Kidney capillary endothelial cell (primary cell): ENCODE results near the gene ADGRE2.
"Not testable (repeated sequence)": the region's sequence is repeated elsewhere in the genome, so short reads cannot be mapped to it uniquely, and the experiment has no call there.

Experiments used
- DNase-seq: peaks from one replicate; pipeline ENCODE4 v3.0.0-alpha.2; 2018; ENCODE audit warnings: low spot score

ADGRE2 gene

GRCh38 chr19:14779151-14779550, 791 bp upstream of the ADGRE2 start:
- DNase-seq, result no peak

GRCh38 chr19:14777645-14778044, 715 bp downstream of the ADGRE2 start:
- DNase-seq, result not testable (repeated sequence)

GRCh38 chr19:14775869-14776586, 2.3 kb downstream of the ADGRE2 start:
- DNase-seq, result no peak

GRCh38 chr19:14775326-14775725, 3.0 kb downstream of the ADGRE2 start:
- DNase-seq, result not testable (repeated sequence)

GRCh38 chr19:14774373-14774772, 4.0 kb downstream of the ADGRE2 start:
- DNase-seq, result no peak

- not testable (repeated sequence) for DNase-seq
These were observed 4.6 kb downstream of the ADGRE2 start for GRCh38 chr19:14773722-14774121.

- no peak for DNase-seq
These were observed 5.4 kb downstream of the ADGRE2 start for GRCh38 chr19:14772995-14773394.

GRCh38 chr19:14772467-14772866, 5.9 kb downstream of the ADGRE2 start:
- no peak for DNase-seq

- no peak for DNase-seq
These were observed 7.2 kb downstream of the ADGRE2 start for GRCh38 chr19:14770944-14771839.

- no peak for DNase-seq
These were observed 8.2 kb downstream of the ADGRE2 start for GRCh38 chr19:14770136-14770535.

- no peak for DNase-seq
These were observed 9.2 kb downstream of the ADGRE2 start for GRCh38 chr19:14769201-14769600.

GRCh38 chr19:14768001-14768400, 10.4 kb downstream of the ADGRE2 start:
- no peak for DNase-seq

GRCh38 chr19:14767466-14767971, 10.8 kb downstream of the ADGRE2 start:
- DNase-seq, result no peak

- DNase-seq, result not testable (repeated sequence)
These were observed 12.5 kb downstream of the ADGRE2 start for GRCh38 chr19:14765841-14766240.

GRCh38 chr19:14765403-14765802, 13.0 kb downstream of the ADGRE2 start:
- DNase-seq, result not testable (repeated sequence)

GRCh38 chr19:14764401-14764800, 14.0 kb downstream of the ADGRE2 start:
- DNase-seq, result no peak

GRCh38 chr19:14763497-14764145, 14.7 kb downstream of the ADGRE2 start:
- DNase-seq, result no peak

- no peak for DNase-seq
These were observed 16.2 kb downstream of the ADGRE2 start for GRCh38 chr19:14762111-14762510.

- no peak for DNase-seq
These were observed 16.8 kb downstream of the ADGRE2 start for GRCh38 chr19:14761607-14762006.

- no peak for DNase-seq
These were observed 19.5 kb downstream of the ADGRE2 start for GRCh38 chr19:14758816-14759215.

GRCh38 chr19:14748601-14749000, 29.8 kb downstream of the ADGRE2 start:
- DNase-seq, result no peak

- no peak for DNase-seq
These were observed 31.5 kb downstream of the ADGRE2 start for GRCh38 chr19:14746886-14747285.
